Cardiac muscle cell (in vitro differentiated cells and primary cell): ENCODE measurements around the gene APLP1. TPM values are rescaled to one million over a fixed set of nuclear protein-coding genes. Genes with fewer than 3 reads are reported as not detected.

Experiments
- DNase-seq, 2 donors: peaks; one replicate each; pipeline versions ENCODE4 v3.0.0 to v3.0.0-alpha.2; 2010 to 2017; ENCODE audit warnings: low read depth in 1 of 2, low spot score in 1 of 2
- H3K27ac ChIP-seq: fragments of 200-600 bp; sonication (generic); 2 replicates; pipeline ENCODE4 v1.5.1; 2016
- H3K27me3 ChIP-seq: fragments of 200-600 bp; sonication (generic); 2 replicates; pipeline ENCODE4 v1.6.0; 2016; ENCODE audit warnings: control low read depth
- H3K36me3 ChIP-seq: fragments of 200-600 bp; sonication (generic); 2 replicates; pipeline ENCODE4 v1.5.1; 2016; ENCODE audit warnings: control low read depth
- H3K4me1 ChIP-seq: fragments of 200-600 bp; sonication (generic); 2 replicates; pipeline ENCODE4 v1.8.1; 2017; ENCODE audit warnings: low read depth, mild to moderate bottlenecking, mixed run types
- H3K4me3 ChIP-seq: fragments of 200-600 bp; sonication (generic); 2 replicates; pipeline ENCODE4 v1.5.1; 2016; ENCODE audit warnings: mild to moderate bottlenecking
- H3K9me3 ChIP-seq: fragments of 200-600 bp; sonication (generic); 2 replicates; pipeline ENCODE4 v1.5.1; 2017; ENCODE audit warnings: low read depth, mild to moderate bottlenecking, control low read depth
- polyA plus RNA-seq: library from polyadenylated mRNA; unstranded; fragments of >200 nt; fragmentation: Nextera tagmentation; extraction: Ambion mirVana; gene quantifications from 2 replicates; pipeline ENCODE4 v1.2.1, GENCODE V29; 2016
- total RNA-seq: library from RNA; depleted of rRNA; stranded (reverse); fragments of >200 nt; gene quantifications from 2 replicates; pipeline ENCODE4 v1.2.3, GENCODE V29; 2016
- TF ChIP-seq, protein P1 (sequence below): IDR thresholded peaks from 2 replicates; pipeline ENCODE4 v1.5.1; 2012; ENCODE audit warnings: low read depth, mild to moderate bottlenecking, low read length

The APLP1 gene
- total and polyA plus RNA-seq, 2 experiments from 2014 or later, result 134 to 157 TPM

DNA sequence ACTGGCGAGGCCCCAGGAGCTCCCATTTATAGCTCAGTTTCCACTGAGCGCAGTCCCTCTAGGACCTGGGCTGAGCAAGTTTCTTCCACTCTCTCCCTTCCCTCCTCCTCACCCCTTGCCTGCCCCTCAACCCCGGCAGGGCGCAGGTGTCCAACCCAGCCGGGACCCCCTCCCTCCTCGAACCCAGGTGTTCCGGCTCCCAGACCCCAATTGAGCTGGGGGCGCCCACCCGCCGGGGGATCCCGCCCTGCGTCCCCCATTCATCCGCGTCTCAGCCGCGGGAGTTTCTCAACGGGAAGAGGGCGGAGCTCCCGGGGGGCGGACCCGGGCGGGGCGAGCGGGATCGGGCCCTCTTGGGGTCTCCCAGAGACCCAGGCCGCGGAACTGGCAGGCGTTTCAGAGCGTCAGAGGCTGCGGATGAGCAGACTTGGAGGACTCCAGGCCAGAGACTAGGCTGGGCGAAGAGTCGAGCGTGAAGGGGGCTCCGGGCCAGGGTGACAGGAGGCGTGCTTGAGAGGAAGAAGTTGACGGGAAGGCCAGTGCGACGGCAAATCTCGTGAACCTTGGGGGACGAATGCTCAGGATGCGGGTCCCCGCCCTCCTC is 11.7 kb upstream of the APLP1 start, which contains the start of gene KIRREL2:
TSS of gene KIRREL2 (plus strand) at position 366 of the 604 bp plus-strand sequence. CDS start at position 575, 209 bp downstream.
- Histone ChIP-seq H3K4me1 (peaks cover 14% of the 10 kb centered on the region), H3K4me3 (peak within 1 kb of the TSS; percentile 60), H3K9me3 (no peaks in the 10 kb centered on the region), H3K27me3 (peaks cover 47% of the 10 kb centered on the region), H3K27ac (no peak within 1 kb of the TSS), H3K36me3 (no peaks in the 10 kb centered on the region)
- TF ChIP-seq, protein P1, sequence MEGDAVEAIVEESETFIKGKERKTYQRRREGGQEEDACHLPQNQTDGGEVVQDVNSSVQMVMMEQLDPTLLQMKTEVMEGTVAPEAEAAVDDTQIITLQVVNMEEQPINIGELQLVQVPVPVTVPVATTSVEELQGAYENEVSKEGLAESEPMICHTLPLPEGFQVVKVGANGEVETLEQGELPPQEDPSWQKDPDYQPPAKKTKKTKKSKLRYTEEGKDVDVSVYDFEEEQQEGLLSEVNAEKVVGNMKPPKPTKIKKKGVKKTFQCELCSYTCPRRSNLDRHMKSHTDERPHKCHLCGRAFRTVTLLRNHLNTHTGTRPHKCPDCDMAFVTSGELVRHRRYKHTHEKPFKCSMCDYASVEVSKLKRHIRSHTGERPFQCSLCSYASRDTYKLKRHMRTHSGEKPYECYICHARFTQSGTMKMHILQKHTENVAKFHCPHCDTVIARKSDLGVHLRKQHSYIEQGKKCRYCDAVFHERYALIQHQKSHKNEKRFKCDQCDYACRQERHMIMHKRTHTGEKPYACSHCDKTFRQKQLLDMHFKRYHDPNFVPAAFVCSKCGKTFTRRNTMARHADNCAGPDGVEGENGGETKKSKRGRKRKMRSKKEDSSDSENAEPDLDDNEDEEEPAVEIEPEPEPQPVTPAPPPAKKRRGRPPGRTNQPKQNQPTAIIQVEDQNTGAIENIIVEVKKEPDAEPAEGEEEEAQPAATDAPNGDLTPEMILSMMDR, result no peak
- peak in 1 of 2 donors; percentile 45 for DNase-seq

DNA sequence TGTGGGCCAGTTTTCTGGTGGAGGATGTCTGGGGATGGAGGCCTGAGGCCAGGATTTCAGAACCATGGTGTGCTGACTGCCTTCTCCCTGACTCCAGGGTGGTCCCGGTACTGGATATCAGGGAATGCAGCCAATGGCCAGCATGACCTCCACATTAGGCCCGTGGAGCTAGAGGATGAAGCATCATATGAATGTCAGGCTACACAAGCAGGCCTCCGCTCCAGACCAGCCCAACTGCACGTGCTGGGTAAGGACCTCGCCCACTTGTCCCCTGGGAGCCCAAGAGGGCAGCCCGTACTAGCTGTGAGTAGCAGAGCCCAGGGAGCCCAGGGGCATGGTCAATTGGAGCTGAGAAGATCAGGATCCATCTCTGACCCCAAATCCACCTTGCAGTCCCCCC is 10.1 kb upstream of the APLP1 start:
- H3K27me3 ChIP-seq, result peaks cover 47% of the 10 kb centered on the region
- H3K9me3 ChIP-seq, result no peaks in the 10 kb centered on the region
- H3K4me3 ChIP-seq, result no peak overlapping the region
- H3K36me3 ChIP-seq, result no peaks in the 10 kb centered on the region
- DNase-seq, result no peak
- TF ChIP-seq, protein P1, result no peak
- peaks cover 4% of the 10 kb centered on the region for H3K4me1 ChIP-seq
- H3K27ac ChIP-seq, result no peak overlapping the region

DNA sequence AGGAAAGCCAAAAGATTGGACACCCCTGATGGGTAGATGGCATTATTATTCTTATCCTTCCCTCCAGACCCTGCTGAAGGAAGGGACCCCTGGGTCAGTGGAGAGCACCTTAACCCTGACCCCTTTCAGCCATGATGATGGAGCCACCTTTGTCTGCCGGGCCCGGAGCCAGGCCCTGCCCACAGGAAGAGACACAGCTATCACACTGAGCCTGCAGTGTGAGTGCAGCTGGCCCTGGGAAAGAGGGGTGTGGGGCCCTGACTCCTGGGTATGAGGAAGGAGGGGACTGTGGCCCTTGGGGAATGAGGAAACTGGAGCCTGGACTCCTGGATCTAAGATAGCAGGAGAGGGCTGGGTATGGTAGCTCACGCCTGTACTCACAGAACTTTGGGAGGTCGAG is 9.0 kb upstream of the APLP1 start:
- no peak for DNase-seq
- TF ChIP-seq, protein P1, result no peak
- H3K4me1 ChIP-seq, result peaks cover 4% of the 10 kb centered on the region
- peaks cover 47% of the 10 kb centered on the region for H3K27me3 ChIP-seq
- no peaks in the 10 kb centered on the region for H3K9me3 ChIP-seq
- no peak overlapping the region for H3K4me3 ChIP-seq
- H3K36me3 ChIP-seq, result no peaks in the 10 kb centered on the region
- H3K27ac ChIP-seq, result no peak overlapping the region

DNA sequence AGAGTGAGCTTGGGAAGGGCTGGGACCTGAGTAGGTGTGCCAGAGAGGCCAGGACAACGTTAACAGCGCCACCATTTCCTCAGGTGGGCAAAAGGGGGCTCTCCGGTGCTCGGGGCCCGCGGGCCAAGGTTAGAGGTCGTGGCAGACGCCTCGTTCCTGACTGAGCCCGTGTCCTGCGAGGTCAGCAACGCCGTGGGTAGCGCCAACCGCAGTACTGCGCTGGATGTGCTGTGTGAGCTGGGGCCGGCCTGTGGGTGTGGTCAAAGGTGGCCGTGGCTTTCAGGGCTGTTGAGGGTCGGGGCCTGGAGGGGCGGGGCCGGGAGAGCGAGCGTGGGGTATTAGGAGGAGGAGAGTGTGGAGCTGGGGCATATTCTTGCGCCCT is 7.9 kb upstream of the APLP1 start:
- Histone ChIP-seq H3K4me3 (no peak overlapping the region), H3K27me3 (peaks cover 47% of the 10 kb centered on the region), H3K27ac (no peak overlapping the region), H3K9me3 (no peaks in the 10 kb centered on the region), H3K4me1 (peaks cover 4% of the 10 kb centered on the region), H3K36me3 (no peaks in the 10 kb centered on the region)
- TF ChIP-seq, protein P1, result no peak
- no peak for DNase-seq

DNA sequence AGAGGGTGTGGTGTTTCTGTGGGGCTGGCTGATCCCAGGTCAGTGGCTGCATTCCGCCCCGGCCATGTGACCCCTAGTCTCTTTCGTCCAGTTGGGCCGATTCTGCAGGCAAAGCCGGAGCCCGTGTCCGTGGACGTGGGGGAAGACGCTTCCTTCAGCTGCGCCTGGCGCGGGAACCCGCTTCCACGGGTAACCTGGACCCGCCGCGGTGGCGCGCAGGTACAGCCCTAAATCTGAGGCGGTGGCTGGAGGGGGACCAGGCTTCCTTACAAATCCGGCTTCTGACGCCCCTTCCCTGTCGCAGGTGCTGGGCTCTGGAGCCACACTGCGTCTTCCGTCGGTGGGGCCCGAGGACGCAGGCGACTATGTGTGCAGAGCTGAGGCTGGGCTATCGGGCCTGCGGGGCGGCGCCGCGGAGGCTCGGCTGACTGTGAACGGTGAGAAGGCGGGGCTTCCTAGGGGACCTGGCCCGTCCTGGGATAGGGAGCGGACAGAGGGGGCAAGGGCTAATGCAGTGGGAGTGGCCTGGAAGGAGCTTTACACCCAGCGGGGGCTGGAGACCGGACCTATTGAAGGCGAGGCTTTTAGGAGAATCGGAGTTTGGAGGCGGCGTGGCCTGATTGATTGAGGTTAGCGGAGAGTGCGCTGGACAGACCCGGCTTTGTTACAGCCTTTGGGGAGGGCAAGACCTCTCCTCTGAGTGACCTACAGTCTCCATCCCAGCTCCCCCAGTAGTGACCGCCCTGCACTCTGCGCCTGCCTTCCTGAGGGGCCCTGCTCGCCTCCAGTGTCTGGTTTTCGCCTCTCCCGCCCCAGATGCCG is 7.3 kb upstream of the APLP1 start:
- Histone ChIP-seq H3K4me1 (peaks cover under 1% of the 10 kb centered on the region), H3K9me3 (no peaks in the 10 kb centered on the region), H3K27ac (no peak overlapping the region), H3K4me3 (no peak overlapping the region), H3K27me3 (peaks cover 47% of the 10 kb centered on the region), H3K36me3 (no peaks in the 10 kb centered on the region)
- peak; percentile 32 to 88 for DNase-seq
- TF ChIP-seq, protein P1, result no peak
